Lower leg skin (tissue), 3 donors: ENCODE measurements around the gene KCNK3.

Source experiments
- POLR2A ChIP-seq, 2 donors: fragments of 450-650 bp; IDR thresholded peaks; one replicate each; pipeline ENCODE4 v1.6.1; 2016 to 2017; ENCODE audit warnings: antibody characterized with exemption in 2 of 2, mild to moderate bottlenecking in 1 of 2, moderate library complexity in 1 of 2
- TF ChIP-seq, protein P1 (sequence below), 3 donors: fragments of 450-650 bp; IDR thresholded peaks; one replicate each; pipeline ENCODE4 v1.5.1; 2016; ENCODE audit warnings: antibody characterized with exemption in 3 of 3, mild to moderate bottlenecking in 3 of 3, moderate library complexity in 2 of 3

DNA sequence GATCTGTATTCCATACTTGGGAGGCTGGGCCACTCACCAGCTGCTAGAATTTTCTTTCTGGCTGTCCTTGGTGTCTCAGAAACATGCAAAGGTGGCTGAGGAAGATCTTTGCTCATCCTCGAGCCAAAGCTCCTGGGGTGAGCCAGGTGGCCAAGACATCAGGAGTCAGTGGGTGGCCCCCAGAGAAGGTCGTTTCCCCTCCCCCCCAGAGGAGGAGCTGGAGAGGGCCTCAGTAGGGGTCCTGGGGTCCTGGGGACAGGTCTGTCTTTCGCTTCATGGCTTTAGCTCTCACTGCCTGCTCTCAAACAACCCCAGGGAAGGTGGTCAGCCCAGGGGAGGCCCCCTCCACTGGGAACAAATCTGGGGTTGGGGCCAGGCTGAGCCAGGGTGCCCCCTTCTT lies 13.6 kb downstream of the KCNK3 start:
- TF ChIP-seq, protein P1, sequence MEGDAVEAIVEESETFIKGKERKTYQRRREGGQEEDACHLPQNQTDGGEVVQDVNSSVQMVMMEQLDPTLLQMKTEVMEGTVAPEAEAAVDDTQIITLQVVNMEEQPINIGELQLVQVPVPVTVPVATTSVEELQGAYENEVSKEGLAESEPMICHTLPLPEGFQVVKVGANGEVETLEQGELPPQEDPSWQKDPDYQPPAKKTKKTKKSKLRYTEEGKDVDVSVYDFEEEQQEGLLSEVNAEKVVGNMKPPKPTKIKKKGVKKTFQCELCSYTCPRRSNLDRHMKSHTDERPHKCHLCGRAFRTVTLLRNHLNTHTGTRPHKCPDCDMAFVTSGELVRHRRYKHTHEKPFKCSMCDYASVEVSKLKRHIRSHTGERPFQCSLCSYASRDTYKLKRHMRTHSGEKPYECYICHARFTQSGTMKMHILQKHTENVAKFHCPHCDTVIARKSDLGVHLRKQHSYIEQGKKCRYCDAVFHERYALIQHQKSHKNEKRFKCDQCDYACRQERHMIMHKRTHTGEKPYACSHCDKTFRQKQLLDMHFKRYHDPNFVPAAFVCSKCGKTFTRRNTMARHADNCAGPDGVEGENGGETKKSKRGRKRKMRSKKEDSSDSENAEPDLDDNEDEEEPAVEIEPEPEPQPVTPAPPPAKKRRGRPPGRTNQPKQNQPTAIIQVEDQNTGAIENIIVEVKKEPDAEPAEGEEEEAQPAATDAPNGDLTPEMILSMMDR (IDR thresholded peaks at IDR 0.05), result no peak
- no peak for TF ChIP-seq POLR2A (IDR thresholded peaks at IDR 0.05)
